NCI-H146 treated with DMSO at 0.1 percent for 48 hours (cell line): ENCODE results near the gene BHLHE23.
A peak's percentile ranks its signal among the peaks of the same experiment; 100 is the strongest.

ENCODE experiments used
- DNase-seq: peaks from one replicate; lab custom pipeline; 2025; ENCODE audit not compliant: unreplicated experiment; lab: John Stamatoyannopoulos, UW

The BHLHE23 gene

GRCh38 chr20:62975812-62976508 is 30.8 kb downstream of the BHLHE23 start:
- no peak for DNase-seq

GRCh38 chr20:62975251-62975760 is 31.5 kb downstream of the BHLHE23 start:
- no peak for DNase-seq

GRCh38 chr20:62972845-62973745 is 33.7 kb downstream of the BHLHE23 start:
- no peak for DNase-seq

GRCh38 chr20:62971950-62972844 is 34.6 kb downstream of the BHLHE23 start:
- peak; percentile 72 for DNase-seq

- DNase-seq: no peak
These were observed 35.4 kb downstream of the BHLHE23 start for GRCh38 chr20:62971211-62971949.

- DNase-seq: no peak
These were observed 36.2 kb downstream of the BHLHE23 start for GRCh38 chr20:62970307-62971210.

GRCh38 chr20:62969939-62970306 is 36.8 kb downstream of the BHLHE23 start:
- DNase-seq: no peak

- DNase-seq: no peak
These were observed 37.5 kb downstream of the BHLHE23 start for GRCh38 chr20:62969179-62969760.

GRCh38 chr20:62968378-62969178 is 38.2 kb downstream of the BHLHE23 start:
- DNase-seq: no peak

GRCh38 chr20:62967628-62968351 is 39.0 kb downstream of the BHLHE23 start:
- DNase-seq: no peak

GRCh38 chr20:62967149-62967501 is 39.6 kb downstream of the BHLHE23 start:
- no peak for DNase-seq

GRCh38 chr20:62966212-62967148 is 40.3 kb downstream of the BHLHE23 start:
- no peak for DNase-seq

- DNase-seq: no peak
These were observed 41.4 kb downstream of the BHLHE23 start for GRCh38 chr20:62965363-62965771.

GRCh38 chr20:62964700-62965099 is 42.1 kb downstream of the BHLHE23 start:
- no peak for DNase-seq

GRCh38 chr20:62963614-62964397 is 43.0 kb downstream of the BHLHE23 start:
- DNase-seq: no peak
